OCI-LY7 (cell line): ENCODE results near the gene CHN1. TPM values are rescaled to one million over a fixed set of nuclear protein-coding genes. Genes with fewer than 3 reads are reported as not detected.

Experiments used
- BruUV-seq: library from RNA; stranded (reverse); fragments of 400-500 nt; replicated peaks from 2 replicates; lab custom pipeline; 2021; lab: Mats Ljungman, UMichigan
- CTCF ChIA-PET: fragments of 300-600 bp; sonication (Branson Sonifier 250); formaldehyde crosslinking; loops from one replicate; lab custom pipeline; 2022; ENCODE audit warnings: antibody characterized with exemption; ENCODE audit not compliant: unreplicated experiment; lab: Charles Lee
- POLR2A ChIA-PET: fragments of 300-600 bp; sonication (Branson Sonifier 250); formaldehyde crosslinking; loops from one replicate; lab custom pipeline; 2022; ENCODE audit warnings: antibody characterized with exemption; lab: Charles Lee
- DNase-seq: peaks from one replicate; pipeline ENCODE4 v3.0.0-alpha.2; 2015; ENCODE audit warnings: low spot score
- H2AFZ ChIP-seq: fragments of 200-600 bp; sonication (generic), shearing (Covaris generic); 2 replicates; pipeline ENCODE4 v1.6.1; 2014; ENCODE audit warnings: mild to moderate bottlenecking, antibody characterized with exemption, low read length, moderate library complexity
- H3K27ac ChIP-seq: fragments of 200-600 bp; sonication (generic); 2 replicates; pipeline ENCODE4 v1.5.1; 2014; ENCODE audit warnings: mixed run types, low read depth, mild to moderate bottlenecking, moderate library complexity, low read length, inconsistent platforms; ENCODE audit not compliant: poor library complexity, severe bottlenecking
- H3K36me3 ChIP-seq: fragments of 200-600 bp; sonication (generic); 2 replicates; pipeline ENCODE4 v1.6.1; 2014; ENCODE audit warnings: mild to moderate bottlenecking, antibody characterized with exemption, low read length, moderate library complexity, mixed read lengths; ENCODE audit not compliant: insufficient read depth
- H3K4me1 ChIP-seq: fragments of 200-600 bp; sonication (generic); 2 replicates; pipeline ENCODE4 v1.5.1; 2014; ENCODE audit warnings: mild to moderate bottlenecking, low read length; ENCODE audit not compliant: insufficient read depth, poor library complexity, severe bottlenecking
- H3K4me2 ChIP-seq: fragments of 200-600 bp; sonication (generic); 2 replicates; pipeline ENCODE4 v1.6.1; 2014; ENCODE audit warnings: mild to moderate bottlenecking, low read length
- H3K4me3 ChIP-seq: fragments of 200-600 bp; sonication (generic); 2 replicates; pipeline ENCODE4 v1.5.1; 2014; ENCODE audit warnings: mild to moderate bottlenecking, low read depth, low read length; ENCODE audit not compliant: poor library complexity, severe bottlenecking
- H3K79me2 ChIP-seq: fragments of 200-600 bp; sonication (generic); 2 replicates; pipeline ENCODE4 v1.6.1; 2016; ENCODE audit warnings: low read depth, mild to moderate bottlenecking, low read length, moderate library complexity, mixed read lengths; ENCODE audit not compliant: insufficient read depth
- H3K9me2 ChIP-seq: fragments of 200-600 bp; sonication (generic); 2 replicates; pipeline ENCODE4 v1.6.1; 2016; ENCODE audit warnings: mild to moderate bottlenecking, low read length, mixed read lengths; ENCODE audit not compliant: insufficient read depth
- H3K9me3 ChIP-seq: fragments of 200-600 bp; sonication (generic); 2 replicates; pipeline ENCODE4 v1.6.1; 2014; ENCODE audit warnings: mild to moderate bottlenecking, mixed run types, low read length, mixed read lengths
- H4K20me1 ChIP-seq: fragments of 200-600 bp; sonication (generic); 2 replicates; pipeline ENCODE4 v1.6.1; 2014; ENCODE audit warnings: mild to moderate bottlenecking, antibody characterized with exemption, low read length, moderate library complexity, mixed read lengths; ENCODE audit not compliant: insufficient read depth
- EZH2phosphoT487 ChIP-seq: fragments of 200-600 bp; sonication (generic); IDR thresholded peaks from 2 replicates; pipeline ENCODE4 v1.6.1; 2018; ENCODE audit warnings: low read depth, borderline replicate concordance, mild to moderate bottlenecking, mixed run types, antibody characterized with exemption, low read length, moderate library complexity, mixed read lengths
- intact Hi-C: fragments of 100-400 bp; cut with micrococcal nuclease; formaldehyde crosslinking; loops from one replicate; pipeline ENCODE4 v1.10.0; 2022; ENCODE audit not compliant: unreplicated experiment
- total RNA-seq, 2 experiments: library from RNA; depleted of rRNA in 1 of 2; stranded (reverse); fragments of >200 nt in 1 of 2; shearing (Covaris generic) in 1 of 2; gene quantifications; 2 replicates each; pipeline ENCODE4 v1.2.3, GENCODE V29; 2014 to 2022
- TF ChIP-seq, protein P1 (sequence below): fragments of 200-600 bp; sonication (generic); conservative IDR thresholded peaks from 2 replicates; pipeline ENCODE4 v1.5.1; 2014; ENCODE audit warnings: mild to moderate bottlenecking, antibody characterized with exemption, low read length, moderate library complexity, mixed read lengths

Gene CHN1
- total RNA-seq, 2 experiments from 2014 or later: 0.44 TPM; not detected in 1

DNA sequence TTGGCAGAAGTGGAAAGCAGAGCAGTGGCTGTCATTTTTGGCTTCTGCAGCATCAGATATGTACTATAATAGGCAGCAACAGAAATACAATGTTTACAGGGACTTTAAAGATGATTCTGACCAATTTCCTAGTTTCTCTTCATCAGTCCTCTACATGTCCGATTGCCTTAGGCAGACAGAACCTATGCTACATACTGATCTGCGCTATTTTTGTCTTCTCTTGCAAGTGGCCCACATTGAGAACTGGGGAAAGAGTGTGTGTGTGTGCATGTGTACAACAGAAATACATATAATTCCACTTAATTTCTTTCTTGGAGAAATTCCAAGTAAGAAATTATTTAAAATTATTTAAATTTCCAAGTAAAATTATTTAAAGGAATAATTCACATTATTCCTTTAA, 163.8 kb downstream of the CHN1 start:
- Histone ChIP-seq H3K9me3 (no peaks in the 10 kb centered on the region), H3K79me2 (no peaks in the 10 kb centered on the region), H3K4me2 (no peak overlapping the region), H3K4me3 (no peak overlapping the region), H3K9me2 (no peaks in the 10 kb centered on the region), H3K36me3 (no peaks in the 10 kb centered on the region), H2AFZ (no peak overlapping the region), H3K27ac (no peak overlapping the region), H3K4me1 (no peaks in the 10 kb centered on the region), H4K20me1 (no peaks in the 10 kb centered on the region)
- no TSS peak for BruUV-seq
- no peak for DNase-seq
- POLR2A ChIA-PET: interaction anchor here (0.6 to 1.6 kb wide), 2 partner anchors 17 to 18 kb away, joined by 3 to 4 read pairs; no protein-coding TSS in a partner anchor
- TF ChIP-seq, protein P1, sequence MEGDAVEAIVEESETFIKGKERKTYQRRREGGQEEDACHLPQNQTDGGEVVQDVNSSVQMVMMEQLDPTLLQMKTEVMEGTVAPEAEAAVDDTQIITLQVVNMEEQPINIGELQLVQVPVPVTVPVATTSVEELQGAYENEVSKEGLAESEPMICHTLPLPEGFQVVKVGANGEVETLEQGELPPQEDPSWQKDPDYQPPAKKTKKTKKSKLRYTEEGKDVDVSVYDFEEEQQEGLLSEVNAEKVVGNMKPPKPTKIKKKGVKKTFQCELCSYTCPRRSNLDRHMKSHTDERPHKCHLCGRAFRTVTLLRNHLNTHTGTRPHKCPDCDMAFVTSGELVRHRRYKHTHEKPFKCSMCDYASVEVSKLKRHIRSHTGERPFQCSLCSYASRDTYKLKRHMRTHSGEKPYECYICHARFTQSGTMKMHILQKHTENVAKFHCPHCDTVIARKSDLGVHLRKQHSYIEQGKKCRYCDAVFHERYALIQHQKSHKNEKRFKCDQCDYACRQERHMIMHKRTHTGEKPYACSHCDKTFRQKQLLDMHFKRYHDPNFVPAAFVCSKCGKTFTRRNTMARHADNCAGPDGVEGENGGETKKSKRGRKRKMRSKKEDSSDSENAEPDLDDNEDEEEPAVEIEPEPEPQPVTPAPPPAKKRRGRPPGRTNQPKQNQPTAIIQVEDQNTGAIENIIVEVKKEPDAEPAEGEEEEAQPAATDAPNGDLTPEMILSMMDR: no peak
- no peak for TF ChIP-seq EZH2phosphoT487
- CTCF ChIA-PET: no interaction called here
- intact Hi-C loops: no loop called here

DNA sequence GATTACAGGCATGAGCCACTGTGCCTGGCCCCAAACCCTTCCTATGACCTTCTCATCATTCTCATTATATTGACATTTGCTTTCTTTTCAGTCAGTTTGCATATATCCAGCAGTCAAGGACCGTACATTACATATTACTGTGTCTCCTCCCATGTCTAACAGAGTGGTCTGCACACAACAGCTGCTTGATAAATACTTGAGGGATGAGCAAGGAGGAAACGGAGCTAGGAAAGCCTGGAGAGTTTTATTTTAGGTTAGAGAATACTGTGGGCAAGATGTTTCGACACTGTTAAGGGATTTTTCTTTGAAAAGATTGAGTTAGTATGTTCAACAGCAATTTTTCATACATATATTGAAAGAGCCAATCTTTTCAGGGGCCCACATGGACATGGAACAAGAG, 164.7 kb downstream of the CHN1 start:
- H3K79me2 ChIP-seq: no peaks in the 10 kb centered on the region
- POLR2A ChIA-PET: interaction anchor here (0.5 to 1.6 kb wide), 3 partner anchors 18 to 164 kb away, joined by 3 to 4 read pairs (median 3); no protein-coding TSS in a partner anchor

DNA sequence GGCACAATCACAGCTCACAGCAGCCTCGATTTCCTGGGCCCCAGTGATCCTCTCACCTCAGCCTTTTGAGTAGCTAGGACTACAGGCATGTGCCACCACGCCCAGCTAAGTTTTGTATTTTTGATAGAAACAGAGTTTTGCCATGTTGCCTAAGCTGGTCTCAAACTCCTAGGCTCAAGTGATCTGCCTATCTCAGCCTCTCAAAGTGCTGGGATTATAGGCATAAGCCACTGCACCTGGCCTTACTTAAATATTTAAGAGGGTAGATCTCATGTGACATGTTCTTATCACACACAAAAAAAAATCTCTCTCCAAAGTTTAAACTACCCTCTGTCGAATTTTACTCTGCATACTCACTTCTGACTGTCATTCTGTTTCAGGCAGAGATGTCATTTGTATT, 165.5 kb downstream of the CHN1 start:
- no peaks in the 10 kb centered on the region for H3K4me1 ChIP-seq
- H3K79me2 ChIP-seq: no peaks in the 10 kb centered on the region
- no peak for DNase-seq
- no peak overlapping the region for H2AFZ ChIP-seq
- intact Hi-C loops: no loop called here
- no peaks in the 10 kb centered on the region for H3K36me3 ChIP-seq
- H4K20me1 ChIP-seq: no peaks in the 10 kb centered on the region
- ChIA-PET CTCF (no interaction called here), POLR2A (interaction anchor here (0.7 to 1.6 kb wide), 2 partner anchors 18 to 43 kb away, joined by 3 read pairs; no protein-coding TSS in a partner anchor)
- TF ChIP-seq, protein P1: no peak
- TF ChIP-seq EZH2phosphoT487: no peak
- no peaks in the 10 kb centered on the region for H3K9me2 ChIP-seq
- no TSS peak for BruUV-seq
- H3K27ac ChIP-seq: no peak overlapping the region
- no peak overlapping the region for H3K4me3 ChIP-seq
- H3K4me2 ChIP-seq: no peak overlapping the region
- H3K9me3 ChIP-seq: no peaks in the 10 kb centered on the region

More for the DNA sequence above, 164.7 kb downstream of the CHN1 start:
- intact Hi-C loops: no loop called here
- no peaks in the 10 kb centered on the region for H3K4me1 ChIP-seq
- TF ChIP-seq, protein P1: no peak
- no peak for TF ChIP-seq EZH2phosphoT487
- no peak overlapping the region for H3K27ac ChIP-seq
- H2AFZ ChIP-seq: no peak overlapping the region
- no peaks in the 10 kb centered on the region for H4K20me1 ChIP-seq
- no peak overlapping the region for H3K4me2 ChIP-seq
- DNase-seq: no peak
- CTCF ChIA-PET: no interaction called here
- no peak overlapping the region for H3K4me3 ChIP-seq
- no peaks in the 10 kb centered on the region for H3K9me3 ChIP-seq
- no TSS peak for BruUV-seq
- H3K36me3 ChIP-seq: no peaks in the 10 kb centered on the region
- no peaks in the 10 kb centered on the region for H3K9me2 ChIP-seq
